Trophoblast cell (in vitro differentiated cells and primary cell): ENCODE measurements around the gene MGA.
A peak's percentile ranks its signal among the peaks of the same experiment; 100 is the strongest.

Experiments used
- DNase-seq, 2 donors: peaks; one replicate each; pipeline ENCODE4 v3.0.0-alpha.2; 2016
- H2AFZ ChIP-seq: 2 replicates; pipeline ENCODE4 v1.6.1; 2013; ENCODE audit warnings: low read length, moderate library complexity, mild to moderate bottlenecking; ENCODE audit not compliant: insufficient read depth, poor library complexity
- H2AK5ac ChIP-seq: 2 replicates; pipeline ENCODE4 v1.6.1; 2013; ENCODE audit warnings: mild to moderate bottlenecking, low read length
- H2BK120ac ChIP-seq: 2 replicates; pipeline ENCODE4 v1.6.1; 2013; ENCODE audit warnings: low read length, mild to moderate bottlenecking, moderate library complexity; ENCODE audit not compliant: insufficient read depth, poor library complexity
- H2BK12ac ChIP-seq: 2 replicates; pipeline ENCODE4 v1.6.1; 2013; ENCODE audit warnings: mild to moderate bottlenecking, low read length, moderate library complexity
- H2BK5ac ChIP-seq: 2 replicates; pipeline ENCODE4 v1.6.1; 2013; ENCODE audit warnings: low read length, low read depth, moderate library complexity, mild to moderate bottlenecking; ENCODE audit not compliant: poor library complexity
- H3K14ac ChIP-seq: 2 replicates; pipeline ENCODE4 v1.6.1; 2013; ENCODE audit warnings: mild to moderate bottlenecking, low read length
- H3K18ac ChIP-seq: 2 replicates; pipeline ENCODE4 v1.6.1; 2013; ENCODE audit warnings: mild to moderate bottlenecking, low read length
- H3K23ac ChIP-seq: 2 replicates; pipeline ENCODE4 v1.6.1; 2013; ENCODE audit warnings: low read length
- H3K27ac ChIP-seq: 2 replicates; pipeline ENCODE4 v1.5.1; 2013; ENCODE audit warnings: low read depth, mild to moderate bottlenecking, inconsistent platforms, low read length, moderate library complexity
- H3K27me3 ChIP-seq: 2 replicates; pipeline ENCODE4 v1.6.1; 2013; ENCODE audit warnings: inconsistent platforms, mild to moderate bottlenecking, low read length, moderate library complexity; ENCODE audit not compliant: insufficient read depth
- H3K36me3 ChIP-seq, 2 experiments: 1 replicate in 1 of 2; 2 replicates in 1 of 2; pipeline ENCODE4 v1.6.1; 2013; ENCODE audit warnings: low read length in 2 of 2, mild to moderate bottlenecking in 2 of 2, moderate library complexity in 1 of 2; ENCODE audit not compliant: insufficient read depth in 2 of 2, control insufficient read depth in 1 of 2
- H3K4ac ChIP-seq: 2 replicates; pipeline ENCODE4 v1.6.1; 2013; ENCODE audit warnings: low read depth, mild to moderate bottlenecking, low read length, moderate library complexity
- H3K4me1 ChIP-seq, 2 experiments: 1 replicate in 1 of 2; 2 replicates in 1 of 2; pipeline ENCODE4 v1.6.1; 2013; ENCODE audit warnings: low read length in 2 of 2, mild to moderate bottlenecking in 2 of 2, moderate library complexity in 1 of 2; ENCODE audit not compliant: insufficient read depth in 2 of 2, control insufficient read depth in 1 of 2
- H3K4me2 ChIP-seq: 2 replicates; pipeline ENCODE4 v1.6.1; 2013; ENCODE audit warnings: inconsistent platforms, mild to moderate bottlenecking, low read length, moderate library complexity
- H3K4me3 ChIP-seq: 2 replicates; pipeline ENCODE4 v1.5.1; 2013; ENCODE audit warnings: mild to moderate bottlenecking, low read depth, low read length, inconsistent platforms
- H3K79me1 ChIP-seq: one replicate; pipeline ENCODE4 v1.6.1; 2013; ENCODE audit warnings: low read length
- H3K79me2 ChIP-seq: 2 replicates; pipeline ENCODE4 v1.6.1; 2013; ENCODE audit warnings: low read length, mild to moderate bottlenecking; ENCODE audit not compliant: control insufficient read depth, insufficient read depth, poor library complexity
- H3K9ac ChIP-seq: 2 replicates; pipeline ENCODE4 v1.6.1; 2013; ENCODE audit warnings: mild to moderate bottlenecking, low read length
- H3K9me3 ChIP-seq: 2 replicates; pipeline ENCODE4 v1.6.1; 2013; ENCODE audit warnings: low read depth, mild to moderate bottlenecking, control low read depth, inconsistent platforms, low read length; ENCODE audit not compliant: insufficient read depth
- H4K12ac ChIP-seq: 2 replicates; pipeline ENCODE4 v1.6.1; 2013; ENCODE audit warnings: low read depth, mild to moderate bottlenecking, low read length, moderate library complexity
- H4K8ac ChIP-seq: 2 replicates; pipeline ENCODE4 v1.6.1; 2013; ENCODE audit warnings: low read depth, mild to moderate bottlenecking, low read length, moderate library complexity
- H4K91ac ChIP-seq: one replicate; pipeline ENCODE4 v1.6.1; 2013; ENCODE audit warnings: low read depth, mild to moderate bottlenecking, low read length, moderate library complexity
- WGBS: extraction: QIAGEN DNeasy Blood & Tissue Kit; methylation state at CpG from one replicate; pipeline ENCODE4 v1.1.7; 2013; ENCODE audit warnings: missing lambda C conversion rate; ENCODE audit not compliant: insufficient read length, insufficient coverage; ENCODE audit errors: extremely low coverage; 5-methylcytosine and 5-hydroxymethylcytosine counted together

MGA gene

GRCh38 chr15:41659855-41660234, 360 bp upstream of the MGA start:
- H2BK120ac ChIP-seq = peak overlapping the region; percentile 77
- peak overlapping the region; percentile 85 for H4K91ac ChIP-seq
- no peaks in the 10 kb centered on the region for H3K27me3 ChIP-seq
- peak overlapping the region; percentile 55 for H3K18ac ChIP-seq
- peaks cover 2% of the 10 kb centered on the region for H3K9me3 ChIP-seq
- no peak overlapping the region for H3K23ac ChIP-seq
- DNase-seq = peak in 1 of 2 donors; percentile 44
- H3K79me2 ChIP-seq = peaks cover 7% of the 10 kb centered on the region
- peaks cover 0 to 16% of the 10 kb centered on the region in 2 experiments for H3K4me1 ChIP-seq
- H3K4ac ChIP-seq = peak overlapping the region; percentile 47
- peak overlapping the region; percentile 66 for H2AFZ ChIP-seq
- H3K4me3 ChIP-seq = peak overlapping the region; percentile 62
- H2AK5ac ChIP-seq = no peak overlapping the region
- peak overlapping the region; percentile 88 for H3K4me2 ChIP-seq
- no peak overlapping the region for H3K9ac ChIP-seq
- peak overlapping the region; percentile 75 for H3K14ac ChIP-seq
- H3K79me1 ChIP-seq = peaks cover 13% of the 10 kb centered on the region
- peak overlapping the region; percentile 94 for H4K8ac ChIP-seq
- H3K27ac ChIP-seq = peak overlapping the region; percentile 36
- no peaks in the 10 kb centered on the region for H3K36me3 ChIP-seq
- H2BK5ac ChIP-seq = peak overlapping the region; percentile 49
- peak overlapping the region; percentile 85 for H4K12ac ChIP-seq
- peak overlapping the region; percentile 17 for H2BK12ac ChIP-seq
- WGBS = no CpG with 5 or more reads among the region's 21 CpGs

- Histone ChIP-seq H3K79me1 (peaks cover 13% of the 10 kb centered on the region), H3K23ac (no peak overlapping the region), H3K27ac (peak overlapping the region; percentile 77), H2AFZ (peak overlapping the region; percentile 51), H3K4ac (no peak overlapping the region), H3K18ac (peak overlapping the region; percentile 40), H3K4me2 (peak overlapping the region; percentile 88), H2BK12ac (no peak overlapping the region), H2BK120ac (no peak overlapping the region), H4K8ac (peak overlapping the region; percentile 86), H3K14ac (peak overlapping the region; percentile 78), H4K12ac (no peak overlapping the region), H2BK5ac (peak overlapping the region; percentile 70), H2AK5ac (peak overlapping the region; percentile 20), H3K4me3 (peak overlapping the region; percentile 84), H4K91ac (peak overlapping the region; percentile 81), H3K36me3 (no peaks in the 10 kb centered on the region), H3K9ac (peak overlapping the region; percentile 51), H3K79me2 (peaks cover 7% of the 10 kb centered on the region), H3K9me3 (peaks cover 2% of the 10 kb centered on the region), H3K27me3 (no peaks in the 10 kb centered on the region), H3K4me1 (peaks cover 0 to 16% of the 10 kb centered on the region in 2 experiments)
- no peak for DNase-seq
- WGBS = no CpG with 5 or more reads among the region's 9 CpGs
Observed at GRCh38 chr15:41661078-41661517, 893 bp downstream of the MGA start.

GRCh38 chr15:41661518-41662225, 1.5 kb downstream of the MGA start:
- DNase-seq = peak; percentile 88 to 90
- Histone ChIP-seq H3K18ac (no peak overlapping the region), H3K4me1 (peaks cover 0 to 16% of the 10 kb centered on the region in 2 experiments), H3K23ac (no peak overlapping the region), H3K9me3 (peaks cover 2% of the 10 kb centered on the region), H3K79me2 (peaks cover 7% of the 10 kb centered on the region), H2BK5ac (no peak overlapping the region), H2AK5ac (no peak overlapping the region), H3K4me3 (peak overlapping the region; percentile 72), H2BK120ac (no peak overlapping the region), H3K27ac (peak overlapping the region; percentile 3), H3K9ac (peak overlapping the region; percentile 51), H3K4ac (peak overlapping the region; percentile 70), H3K4me2 (peak overlapping the region; percentile 88), H2AFZ (peak overlapping the region; percentile 27), H2BK12ac (no peak overlapping the region), H4K91ac (peak overlapping the region; percentile 11), H3K27me3 (no peaks in the 10 kb centered on the region), H4K8ac (peak overlapping the region; percentile 37), H3K14ac (no peak overlapping the region), H3K79me1 (peaks cover 13% of the 10 kb centered on the region), H3K36me3 (no peaks in the 10 kb centered on the region), H4K12ac (no peak overlapping the region)
- WGBS = no CpG with 5 or more reads among the region's 44 CpGs

- H3K9me3 ChIP-seq = no peaks in the 10 kb centered on the region
- WGBS = no CpG with 5 or more reads among the region's 3 CpGs
- H3K18ac ChIP-seq = no peak overlapping the region
- H3K79me2 ChIP-seq = no peaks in the 10 kb centered on the region
- H3K4me1 ChIP-seq = peaks cover 0 to under 1% of the 10 kb centered on the region in 2 experiments
- no peak overlapping the region for H3K14ac ChIP-seq
- no peak overlapping the region for H2AK5ac ChIP-seq
- no peak overlapping the region for H4K12ac ChIP-seq
- no peak overlapping the region for H4K91ac ChIP-seq
- no peak overlapping the region for H2AFZ ChIP-seq
- H3K36me3 ChIP-seq = peaks cover 0 to 3% of the 10 kb centered on the region in 2 experiments
- no peak overlapping the region for H2BK12ac ChIP-seq
- peak in 1 of 2 donors; percentile 26 for DNase-seq
- H3K27ac ChIP-seq = no peak overlapping the region
- no peak overlapping the region for H3K9ac ChIP-seq
- no peak overlapping the region for H2BK5ac ChIP-seq
- H2BK120ac ChIP-seq = no peak overlapping the region
- no peak overlapping the region for H4K8ac ChIP-seq
- no peak overlapping the region for H3K4ac ChIP-seq
- H3K4me3 ChIP-seq = no peak overlapping the region
- H3K4me2 ChIP-seq = no peak overlapping the region
- H3K27me3 ChIP-seq = no peaks in the 10 kb centered on the region
- peaks cover 2% of the 10 kb centered on the region for H3K79me1 ChIP-seq
- no peak overlapping the region for H3K23ac ChIP-seq
Observed at GRCh38 chr15:41666353-41666920, 6.2 kb downstream of the MGA start.
